DND-41 (cell line): Measurements from ENCODE around the gene PPP1R15B.
"Not testable (repeated sequence)": the region's sequence is repeated elsewhere in the genome, so short reads cannot be mapped to it uniquely, and the experiment has no call there.

Experiments used
- ATAC-seq: fragments of 200-7000 bp; cut with Tn5 transposase; 3 replicates; pipeline ENCODE4 v1.9.1; 2021; ENCODE audit warnings: low read depth; ENCODE audit not compliant: insufficient read depth
- DNase-seq: peaks from one replicate; pipeline ENCODE4 v3.0.0-alpha.2; 2020
- H2AFZ ChIP-seq: 2 replicates; pipeline ENCODE4 v1.6.0; 2012; ENCODE audit warnings: low read depth, low read length
- H3K27ac ChIP-seq: 2 replicates; pipeline ENCODE4 v1.5.1; 2012; ENCODE audit warnings: low read length, inconsistent platforms
- H3K27me3 ChIP-seq: fragments of 200-600 bp; sonication (generic); 2 replicates; pipeline ENCODE4 v1.6.0; 2012; ENCODE audit warnings: low read length, mild to moderate bottlenecking, inconsistent platforms; ENCODE audit not compliant: insufficient read depth, poor library complexity
- H3K36me3 ChIP-seq: 2 replicates; pipeline ENCODE4 v1.5.1; 2012; ENCODE audit warnings: low read length, inconsistent platforms; ENCODE audit not compliant: insufficient read depth
- H3K4me1 ChIP-seq: 2 replicates; pipeline ENCODE4 v1.5.1; 2012; ENCODE audit warnings: mild to moderate bottlenecking, low read length; ENCODE audit not compliant: insufficient read depth
- H3K4me2 ChIP-seq: 2 replicates; pipeline ENCODE4 v1.6.0; 2012; ENCODE audit warnings: mild to moderate bottlenecking, moderate library complexity, low read length, inconsistent platforms; ENCODE audit not compliant: insufficient read depth
- H3K4me3 ChIP-seq, 2 experiments: fragments of 200-600 bp in 1 of 2; shearing (Covaris generic) in 1 of 2; 2 replicates each; pipeline ENCODE4 v1.5.1; 2012 to 2016; ENCODE audit warnings: inconsistent platforms in 2 of 2, low read length in 2 of 2, mild to moderate bottlenecking in 2 of 2, low read depth in 1 of 2, moderate library complexity in 1 of 2
- H3K79me2 ChIP-seq: 2 replicates; pipeline ENCODE4 v1.6.0; 2012; ENCODE audit warnings: low read length, inconsistent platforms; ENCODE audit not compliant: insufficient read depth
- H3K9ac ChIP-seq: 2 replicates; pipeline ENCODE4 v1.6.0; 2012; ENCODE audit warnings: low read depth, mild to moderate bottlenecking, inconsistent platforms, low read length, moderate library complexity
- H3K9me3 ChIP-seq: 2 replicates; pipeline ENCODE4 v1.5.1; 2012; ENCODE audit warnings: low read length, moderate library complexity, mild to moderate bottlenecking, inconsistent platforms; ENCODE audit not compliant: insufficient read depth, severe bottlenecking
- H4K20me1 ChIP-seq: 2 replicates; pipeline ENCODE4 v1.6.0; 2012; ENCODE audit warnings: low read length; ENCODE audit not compliant: insufficient read depth
- CTCF ChIP-seq: IDR thresholded peaks from 2 replicates; pipeline ENCODE4 v1.5.1; 2012; ENCODE audit warnings: borderline replicate concordance, low read length, moderate library complexity, mild to moderate bottlenecking; ENCODE audit not compliant: poor library complexity, severe bottlenecking; ENCODE audit errors: extremely low read depth
- EZH2 ChIP-seq: IDR thresholded peaks from 3 replicates; pipeline ENCODE4 v1.6.1; 2012; ENCODE audit warnings: borderline replicate concordance, low read depth, mild to moderate bottlenecking, moderate library complexity, low read length, inconsistent platforms; ENCODE audit not compliant: severe bottlenecking

PPP1R15B gene

GRCh38 chr1:204426474-204426873 lies 14.9 kb upstream of the PPP1R15B start:
- Histone ChIP-seq H3K36me3 (peaks cover 61% of the 10 kb centered on the region), H3K4me3 (no peak overlapping the region), H3K9ac (no peak overlapping the region), H2AFZ (no peak overlapping the region), H4K20me1 (no peaks in the 10 kb centered on the region), H3K4me1 (no peaks in the 10 kb centered on the region), H3K27me3 (no peaks in the 10 kb centered on the region), H3K27ac (no peak overlapping the region), H3K9me3 (no peaks in the 10 kb centered on the region), H3K79me2 (no peaks in the 10 kb centered on the region), H3K4me2 (no peak overlapping the region)
- TF ChIP-seq CTCF (no peak), EZH2 (no peak)
- DNase-seq (no peak), ATAC-seq (no peak)

- H3K36me3 ChIP-seq: peaks cover 61% of the 10 kb centered on the region
- H3K9ac ChIP-seq: no peak overlapping the region
- ATAC-seq (no peak), DNase-seq (no peak)
- H3K27ac ChIP-seq: no peak overlapping the region
- no peaks in the 10 kb centered on the region for H3K27me3 ChIP-seq
- H2AFZ ChIP-seq: no peak overlapping the region
- H4K20me1 ChIP-seq: no peaks in the 10 kb centered on the region
- no peak for TF ChIP-seq CTCF
- no peak overlapping the region for H3K4me2 ChIP-seq
- no peaks in the 10 kb centered on the region for H3K4me1 ChIP-seq
- no peaks in the 10 kb centered on the region for H3K9me3 ChIP-seq
- no peak overlapping the region for H3K4me3 ChIP-seq
- H3K79me2 ChIP-seq: no peaks in the 10 kb centered on the region
Measured at GRCh38 chr1:204426035-204426436, 14.4 kb upstream of the PPP1R15B start.

- H3K79me2 ChIP-seq: no peaks in the 10 kb centered on the region
- DNase-seq: no peak
- H3K36me3 ChIP-seq: peaks cover 54% of the 10 kb centered on the region
- H3K9me3 ChIP-seq: no peaks in the 10 kb centered on the region
- no peaks in the 10 kb centered on the region for H3K4me1 ChIP-seq
- no peaks in the 10 kb centered on the region for H3K27me3 ChIP-seq
- TF ChIP-seq EZH2 (no peak), CTCF (no peak)
- H3K4me2 ChIP-seq: no peak overlapping the region
- H3K4me3 ChIP-seq: no peak overlapping the region
- H3K27ac ChIP-seq: no peak overlapping the region
- no peak overlapping the region for H3K9ac ChIP-seq
- H2AFZ ChIP-seq: no peak overlapping the region
- no peak for ATAC-seq
- H4K20me1 ChIP-seq: no peaks in the 10 kb centered on the region
Measured at GRCh38 chr1:204424621-204425020, 13.0 kb upstream of the PPP1R15B start.

GRCh38 chr1:204422061-204422705 lies 10.6 kb upstream of the PPP1R15B start:
- not testable (repeated sequence) for H3K79me2 ChIP-seq, H3K27ac ChIP-seq, H3K9ac ChIP-seq, H3K4me3 ChIP-seq, H3K27me3 ChIP-seq, H3K4me1 ChIP-seq, ATAC-seq, H2AFZ ChIP-seq, H3K4me2 ChIP-seq, H4K20me1 ChIP-seq, H3K9me3 ChIP-seq, DNase-seq
- peaks cover 41% of the 10 kb centered on the region for H3K36me3 ChIP-seq
